HepG2 (cell line): Measurements from ENCODE around the gene UBTD2.

ENCODE experiments used
- CHD2 ChIP-seq: IDR thresholded peaks from 2 replicates; pipeline ENCODE4 v1.6.1; 2011; ENCODE audit warnings: low read depth, low read length, improper control_type of control experiment
- CREB1 ChIP-seq, 2 experiments: fragments of 450-650 bp in 1 of 2; IDR thresholded peaks; 2 replicates each; pipeline ENCODE4 v1.6.1; 2016 to 2017; ENCODE audit warnings: control low read depth in 1 of 2, mild to moderate bottlenecking in 1 of 2, missing compliant biosample characterization in 1 of 2, missing genetic modification characterization in 1 of 2
- CTCF ChIP-seq: sonication (generic); formaldehyde crosslinking; IDR thresholded peaks from 2 replicates; pipeline ENCODE4 v1.5.0; 2020; ENCODE audit warnings: mild to moderate bottlenecking, missing genetic modification reagents, moderate library complexity
- FOXA1 ChIP-seq, 2 experiments: fragments of 450-650 bp in 1 of 2; sonication (generic) in 1 of 2; formaldehyde crosslinking in 1 of 2; IDR thresholded peaks; 2 replicates each; pipeline versions ENCODE4 v1.4.0 to v1.6.1; 2016 to 2020; ENCODE audit warnings: missing genetic modification reagents in 1 of 2
- KDM1A ChIP-seq: IDR thresholded peaks from 2 replicates; pipeline ENCODE4 v1.6.1; 2016; ENCODE audit warnings: missing compliant biosample characterization
- NPAS2 ChIP-seq: sonication (generic); formaldehyde crosslinking; IDR thresholded peaks from 2 replicates; pipeline ENCODE4 v1.8.0; 2022; ENCODE audit warnings: mild to moderate bottlenecking, missing genetic modification reagents, borderline replicate concordance
- POLR2A ChIP-seq, 2 experiments: IDR thresholded peaks; 2 replicates each; pipeline ENCODE4 v1.6.1; 2011; ENCODE audit warnings: low read depth in 2 of 2, low read length in 2 of 2, mild to moderate bottlenecking in 1 of 2, moderate library complexity in 1 of 2; ENCODE audit not compliant: insufficient read depth in 1 of 2
- SMARCC2 ChIP-seq: fragments of 450-650 bp; IDR thresholded peaks from 2 replicates; pipeline ENCODE4 v1.6.1; 2017; ENCODE audit warnings: antibody characterized with exemption, mild to moderate bottlenecking
- SRSF9 ChIP-seq: fragments of 200-400 bp; formaldehyde crosslinking; IDR thresholded peaks from 2 replicates; pipeline ENCODE4 v1.6.1; 2018; ENCODE audit warnings: borderline replicate concordance, mild to moderate bottlenecking, low read depth, low read length; ENCODE audit not compliant: insufficient read depth, poor library complexity, severe bottlenecking
- U2AF2 ChIP-seq: fragments of 200-400 bp; formaldehyde crosslinking; IDR thresholded peaks from 2 replicates; pipeline ENCODE4 v1.6.1; 2017; ENCODE audit warnings: low read depth, mild to moderate bottlenecking, low read length
- ZFAT ChIP-seq: sonication (generic); formaldehyde crosslinking; conservative IDR thresholded peaks from 2 replicates; pipeline ENCODE4 v1.8.1; 2023; ENCODE audit warnings: missing genetic modification reagents, inconsistent platforms
- ZNF652 ChIP-seq: IDR thresholded peaks from 2 replicates; pipeline ENCODE4 v1.6.1; 2016; ENCODE audit warnings: low read depth, borderline replicate concordance
- TF ChIP-seq, protein P1 (sequence below), 2 experiments: IDR thresholded peaks; 2 replicates each; pipeline ENCODE4 v1.6.1; 2011 to 2012; ENCODE audit warnings: low read length in 2 of 2, borderline replicate concordance in 1 of 2, low read depth in 1 of 2, mild to moderate bottlenecking in 1 of 2, moderate library complexity in 1 of 2
- TF ChIP-seq, protein P2 (sequence below): sonication (generic); formaldehyde crosslinking; IDR thresholded peaks from 2 replicates; pipeline ENCODE4 v1.5.0; 2020; ENCODE audit warnings: missing genetic modification reagents

- no peak for TF ChIP-seq FOXA1 (IDR thresholded peaks at IDR 0.05)
- TF ChIP-seq FOXA1 (CRISPR knock-in tag; IDR thresholded peaks at IDR 0.05), result no peak
- TF ChIP-seq KDM1A (CRISPR knock-in tag), result no peak
- no peak for TF ChIP-seq CTCF (CRISPR knock-in tag)
- TF ChIP-seq NPAS2 (CRISPR knock-in tag), result no peak
- TF ChIP-seq ZNF652 (CRISPR knock-in tag), result no peak
- no peak for TF ChIP-seq POLR2A (IDR thresholded peaks at IDR 0.05; ENCODE audit: insufficient read depth in 1 of 2, low read depth in 2 of 2, low read length in 2 of 2)
- TF ChIP-seq, protein P1, sequence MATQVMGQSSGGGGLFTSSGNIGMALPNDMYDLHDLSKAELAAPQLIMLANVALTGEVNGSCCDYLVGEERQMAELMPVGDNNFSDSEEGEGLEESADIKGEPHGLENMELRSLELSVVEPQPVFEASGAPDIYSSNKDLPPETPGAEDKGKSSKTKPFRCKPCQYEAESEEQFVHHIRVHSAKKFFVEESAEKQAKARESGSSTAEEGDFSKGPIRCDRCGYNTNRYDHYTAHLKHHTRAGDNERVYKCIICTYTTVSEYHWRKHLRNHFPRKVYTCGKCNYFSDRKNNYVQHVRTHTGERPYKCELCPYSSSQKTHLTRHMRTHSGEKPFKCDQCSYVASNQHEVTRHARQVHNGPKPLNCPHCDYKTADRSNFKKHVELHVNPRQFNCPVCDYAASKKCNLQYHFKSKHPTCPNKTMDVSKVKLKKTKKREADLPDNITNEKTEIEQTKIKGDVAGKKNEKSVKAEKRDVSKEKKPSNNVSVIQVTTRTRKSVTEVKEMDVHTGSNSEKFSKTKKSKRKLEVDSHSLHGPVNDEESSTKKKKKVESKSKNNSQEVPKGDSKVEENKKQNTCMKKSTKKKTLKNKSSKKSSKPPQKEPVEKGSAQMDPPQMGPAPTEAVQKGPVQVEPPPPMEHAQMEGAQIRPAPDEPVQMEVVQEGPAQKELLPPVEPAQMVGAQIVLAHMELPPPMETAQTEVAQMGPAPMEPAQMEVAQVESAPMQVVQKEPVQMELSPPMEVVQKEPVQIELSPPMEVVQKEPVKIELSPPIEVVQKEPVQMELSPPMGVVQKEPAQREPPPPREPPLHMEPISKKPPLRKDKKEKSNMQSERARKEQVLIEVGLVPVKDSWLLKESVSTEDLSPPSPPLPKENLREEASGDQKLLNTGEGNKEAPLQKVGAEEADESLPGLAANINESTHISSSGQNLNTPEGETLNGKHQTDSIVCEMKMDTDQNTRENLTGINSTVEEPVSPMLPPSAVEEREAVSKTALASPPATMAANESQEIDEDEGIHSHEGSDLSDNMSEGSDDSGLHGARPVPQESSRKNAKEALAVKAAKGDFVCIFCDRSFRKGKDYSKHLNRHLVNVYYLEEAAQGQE (IDR thresholded peaks at IDR 0.05; ENCODE audit: borderline replicate concordance in 1 of 2, low read depth in 1 of 2, low read length in 2 of 2), result no peak
- no peak for TF ChIP-seq ZFAT
- TF ChIP-seq SMARCC2, result no peak
- TF ChIP-seq SRSF9, result no peak
- no peak for TF ChIP-seq CHD2
- TF ChIP-seq U2AF2, result no peak
- TF ChIP-seq CREB1 (IDR thresholded peaks at IDR 0.05), result no peak
- no peak for TF ChIP-seq CREB1 (CRISPR knock-in tag; IDR thresholded peaks at IDR 0.05)
- TF ChIP-seq, protein P2, sequence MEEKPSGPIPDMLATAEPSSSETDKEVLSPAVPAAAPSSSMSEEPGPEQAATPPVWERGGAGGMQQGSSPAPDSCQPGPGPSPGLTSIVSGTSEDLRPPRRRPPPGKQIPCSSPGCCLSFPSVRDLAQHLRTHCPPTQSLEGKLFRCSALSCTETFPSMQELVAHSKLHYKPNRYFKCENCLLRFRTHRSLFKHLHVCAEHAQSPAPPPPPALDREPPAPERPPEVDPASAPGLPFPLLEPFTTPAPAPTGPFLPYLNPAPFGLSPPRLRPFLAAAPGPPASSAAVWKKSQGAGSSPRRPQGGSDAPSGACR (CRISPR knock-in tag), result no peak
Observed at GRCh38 chr5:172163346-172163745, 120.2 kb downstream of the UBTD2 start.
